Gastroesophageal sphincter (tissue), 3 donors: ENCODE measurements around the gene MB21D2.

Experiments used
- POLR2A ChIP-seq, 2 donors: fragments of 450-650 bp; IDR thresholded peaks; one replicate each; pipeline ENCODE4 v1.6.1; 2017; ENCODE audit warnings: antibody characterized with exemption in 2 of 2, mild to moderate bottlenecking in 2 of 2, moderate library complexity in 1 of 2
- TF ChIP-seq, protein P1 (sequence below), 4 experiments: fragments of 200-600 bp in 2 of 4; fragments of 450-650 bp in 2 of 4; sonication (generic) in 1 of 4; IDR thresholded peaks; one replicate each; pipeline ENCODE4 v1.5.1; 2017 to 2019; ENCODE audit warnings: antibody characterized with exemption in 4 of 4, mild to moderate bottlenecking in 2 of 4, moderate library complexity in 2 of 4

DNA sequence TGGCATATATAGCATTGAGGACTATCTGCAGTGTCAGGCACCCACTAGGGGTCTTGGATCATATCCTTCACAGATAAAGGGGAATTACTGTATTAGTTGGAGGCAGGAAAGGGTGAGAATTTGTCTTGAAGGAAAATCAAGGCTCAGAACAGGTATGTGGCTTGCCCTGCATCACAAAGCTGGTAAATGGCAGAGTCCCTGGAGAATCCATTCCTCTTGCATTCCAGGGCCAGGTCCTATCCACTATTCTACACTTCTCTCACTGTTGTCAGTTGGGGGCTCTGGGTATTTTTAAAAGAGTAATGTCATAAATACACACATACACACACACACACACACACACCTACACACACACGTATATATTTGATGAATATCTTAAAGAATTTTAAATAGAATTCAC lies 170.5 kb downstream of the MB21D2 start:
- TF ChIP-seq, protein P1, sequence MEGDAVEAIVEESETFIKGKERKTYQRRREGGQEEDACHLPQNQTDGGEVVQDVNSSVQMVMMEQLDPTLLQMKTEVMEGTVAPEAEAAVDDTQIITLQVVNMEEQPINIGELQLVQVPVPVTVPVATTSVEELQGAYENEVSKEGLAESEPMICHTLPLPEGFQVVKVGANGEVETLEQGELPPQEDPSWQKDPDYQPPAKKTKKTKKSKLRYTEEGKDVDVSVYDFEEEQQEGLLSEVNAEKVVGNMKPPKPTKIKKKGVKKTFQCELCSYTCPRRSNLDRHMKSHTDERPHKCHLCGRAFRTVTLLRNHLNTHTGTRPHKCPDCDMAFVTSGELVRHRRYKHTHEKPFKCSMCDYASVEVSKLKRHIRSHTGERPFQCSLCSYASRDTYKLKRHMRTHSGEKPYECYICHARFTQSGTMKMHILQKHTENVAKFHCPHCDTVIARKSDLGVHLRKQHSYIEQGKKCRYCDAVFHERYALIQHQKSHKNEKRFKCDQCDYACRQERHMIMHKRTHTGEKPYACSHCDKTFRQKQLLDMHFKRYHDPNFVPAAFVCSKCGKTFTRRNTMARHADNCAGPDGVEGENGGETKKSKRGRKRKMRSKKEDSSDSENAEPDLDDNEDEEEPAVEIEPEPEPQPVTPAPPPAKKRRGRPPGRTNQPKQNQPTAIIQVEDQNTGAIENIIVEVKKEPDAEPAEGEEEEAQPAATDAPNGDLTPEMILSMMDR (IDR thresholded peaks at IDR 0.05) = no peak
- no peak for TF ChIP-seq POLR2A (IDR thresholded peaks at IDR 0.05)
